DND-41 (cell line): ENCODE data around the gene KCND3.

Source experiments
- EZH2 ChIP-seq: IDR thresholded peaks from 3 replicates; pipeline ENCODE4 v1.6.1; 2012; ENCODE audit warnings: borderline replicate concordance, low read depth, mild to moderate bottlenecking, moderate library complexity, low read length, inconsistent platforms; ENCODE audit not compliant: severe bottlenecking
- TF ChIP-seq, protein P1 (sequence below): IDR thresholded peaks from 2 replicates; pipeline ENCODE4 v1.5.1; 2012; ENCODE audit warnings: borderline replicate concordance, low read length, moderate library complexity, mild to moderate bottlenecking; ENCODE audit not compliant: poor library complexity, severe bottlenecking; ENCODE audit errors: extremely low read depth

DNA sequence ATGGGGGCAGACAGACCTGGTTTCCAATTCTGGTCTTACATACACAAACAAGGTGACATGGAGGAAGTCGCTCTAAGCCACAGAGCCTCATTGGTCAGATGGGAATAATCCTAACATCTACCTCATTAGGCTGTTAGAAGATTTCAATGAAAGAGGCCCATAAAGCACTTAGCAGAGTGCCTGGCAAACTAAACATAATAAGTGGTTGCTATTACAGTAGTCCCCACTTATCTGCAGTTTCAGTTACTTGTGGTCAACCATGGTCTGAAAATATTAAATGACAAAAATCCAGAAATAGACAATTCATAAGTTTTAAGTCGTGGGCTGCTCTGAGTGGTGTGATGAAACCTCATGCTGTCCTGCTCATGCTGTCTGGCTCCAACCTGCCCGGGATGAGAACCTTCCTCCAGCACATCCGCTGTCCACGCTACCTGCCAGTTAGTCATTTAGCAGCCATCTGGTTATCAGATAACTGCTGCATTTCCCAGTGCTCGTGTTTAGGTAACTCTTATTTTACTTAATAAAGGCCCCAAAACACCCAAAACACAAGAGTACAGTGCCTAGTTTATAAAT, 121.5 kb downstream of the KCND3 start:
- TF ChIP-seq EZH2: no peak
- TF ChIP-seq, protein P1, sequence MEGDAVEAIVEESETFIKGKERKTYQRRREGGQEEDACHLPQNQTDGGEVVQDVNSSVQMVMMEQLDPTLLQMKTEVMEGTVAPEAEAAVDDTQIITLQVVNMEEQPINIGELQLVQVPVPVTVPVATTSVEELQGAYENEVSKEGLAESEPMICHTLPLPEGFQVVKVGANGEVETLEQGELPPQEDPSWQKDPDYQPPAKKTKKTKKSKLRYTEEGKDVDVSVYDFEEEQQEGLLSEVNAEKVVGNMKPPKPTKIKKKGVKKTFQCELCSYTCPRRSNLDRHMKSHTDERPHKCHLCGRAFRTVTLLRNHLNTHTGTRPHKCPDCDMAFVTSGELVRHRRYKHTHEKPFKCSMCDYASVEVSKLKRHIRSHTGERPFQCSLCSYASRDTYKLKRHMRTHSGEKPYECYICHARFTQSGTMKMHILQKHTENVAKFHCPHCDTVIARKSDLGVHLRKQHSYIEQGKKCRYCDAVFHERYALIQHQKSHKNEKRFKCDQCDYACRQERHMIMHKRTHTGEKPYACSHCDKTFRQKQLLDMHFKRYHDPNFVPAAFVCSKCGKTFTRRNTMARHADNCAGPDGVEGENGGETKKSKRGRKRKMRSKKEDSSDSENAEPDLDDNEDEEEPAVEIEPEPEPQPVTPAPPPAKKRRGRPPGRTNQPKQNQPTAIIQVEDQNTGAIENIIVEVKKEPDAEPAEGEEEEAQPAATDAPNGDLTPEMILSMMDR: no peak
